Measurements from ENCODE around the gene BAHD1.

Gene BAHD1

DNA sequence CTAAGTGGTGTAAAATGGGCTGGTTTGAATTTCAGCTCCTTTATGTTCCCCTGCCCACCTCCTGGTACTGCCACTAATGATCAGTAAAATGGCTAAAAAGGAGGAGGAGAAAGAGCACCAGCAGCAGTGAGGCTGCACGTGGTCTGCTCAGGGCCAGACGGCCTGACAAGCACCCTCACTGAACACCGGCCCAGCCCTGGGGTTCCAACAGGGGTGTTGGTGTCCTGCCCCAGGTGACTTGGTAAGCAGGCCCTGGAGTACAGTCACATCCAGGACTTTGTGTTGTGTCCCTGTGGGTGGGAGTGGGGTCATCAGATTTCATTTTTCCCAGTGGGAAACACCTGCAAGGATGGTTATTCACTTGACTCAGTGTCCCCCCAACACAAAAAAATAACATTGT, 5.4 kb downstream of the BAHD1 start:
- DNase-seq = no peak

- DNase-seq = no peak
Measured at GRCh38 chr15:40448354-40448753, 7.6 kb downstream of the BAHD1 start.

- DNase-seq = no peak
Measured at GRCh38 chr15:40449275-40449674, 8.5 kb downstream of the BAHD1 start.

GRCh38 chr15:40450047-40450446, 9.3 kb downstream of the BAHD1 start:
- no peak for DNase-seq

- DNase-seq = no peak
Measured at GRCh38 chr15:40451527-40452158, 10.9 kb downstream of the BAHD1 start.

- DNase-seq = no peak
Measured at GRCh38 chr15:40452296-40453090, 11.7 kb downstream of the BAHD1 start.

GRCh38 chr15:40453941-40454340, 13.2 kb downstream of the BAHD1 start:
- DNase-seq = peak; percentile 33

DNA sequence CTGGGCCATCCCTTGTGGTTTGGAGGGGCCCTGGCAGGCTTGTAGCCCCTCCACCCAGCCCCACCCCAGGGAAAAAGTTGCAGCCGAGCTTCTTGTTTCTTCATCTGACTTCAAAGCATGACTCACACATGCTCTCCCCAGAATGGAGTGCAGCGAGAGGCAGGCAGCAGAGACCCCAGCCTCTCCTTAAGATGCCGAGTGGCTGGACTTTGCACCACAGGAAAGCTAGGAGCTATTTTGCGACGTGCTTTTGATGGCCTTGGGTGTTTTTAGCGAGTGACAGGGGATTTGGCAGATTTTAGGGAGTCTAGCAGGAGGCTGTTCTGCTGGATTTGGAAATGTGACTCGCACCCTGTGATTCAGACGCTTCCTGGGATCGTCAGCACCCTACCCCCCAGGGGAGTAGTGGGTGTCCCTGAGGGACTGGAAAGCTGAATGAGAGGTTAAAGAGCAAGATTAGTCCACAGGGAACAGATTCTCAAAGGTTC, 14.2 kb downstream of the BAHD1 start:
- no peak for DNase-seq

DNA sequence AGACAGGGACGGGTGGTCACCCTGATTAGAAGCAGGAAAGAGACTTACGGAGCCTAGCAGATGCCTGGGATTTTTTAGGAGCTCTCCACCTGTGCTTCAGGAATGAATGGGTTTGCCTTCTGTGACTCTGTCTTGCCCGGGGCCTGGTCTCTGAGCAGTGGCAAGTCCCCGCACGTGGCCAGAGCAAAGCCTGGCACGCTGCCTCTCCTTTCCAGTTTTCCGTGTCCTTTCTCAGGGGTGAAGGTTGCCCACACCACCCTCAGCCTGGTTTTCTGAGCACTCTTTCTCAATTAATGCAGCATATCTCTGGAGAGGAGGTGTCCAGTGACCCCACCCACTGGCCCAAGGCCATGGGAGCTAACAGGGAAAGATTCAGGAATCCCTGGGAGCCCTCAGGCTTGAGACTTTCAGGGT, 15.6 kb downstream of the BAHD1 start:
- no peak for DNase-seq

- no peak for DNase-seq
Measured at GRCh38 chr15:40456738-40457137, 16.0 kb downstream of the BAHD1 start.

DNA sequence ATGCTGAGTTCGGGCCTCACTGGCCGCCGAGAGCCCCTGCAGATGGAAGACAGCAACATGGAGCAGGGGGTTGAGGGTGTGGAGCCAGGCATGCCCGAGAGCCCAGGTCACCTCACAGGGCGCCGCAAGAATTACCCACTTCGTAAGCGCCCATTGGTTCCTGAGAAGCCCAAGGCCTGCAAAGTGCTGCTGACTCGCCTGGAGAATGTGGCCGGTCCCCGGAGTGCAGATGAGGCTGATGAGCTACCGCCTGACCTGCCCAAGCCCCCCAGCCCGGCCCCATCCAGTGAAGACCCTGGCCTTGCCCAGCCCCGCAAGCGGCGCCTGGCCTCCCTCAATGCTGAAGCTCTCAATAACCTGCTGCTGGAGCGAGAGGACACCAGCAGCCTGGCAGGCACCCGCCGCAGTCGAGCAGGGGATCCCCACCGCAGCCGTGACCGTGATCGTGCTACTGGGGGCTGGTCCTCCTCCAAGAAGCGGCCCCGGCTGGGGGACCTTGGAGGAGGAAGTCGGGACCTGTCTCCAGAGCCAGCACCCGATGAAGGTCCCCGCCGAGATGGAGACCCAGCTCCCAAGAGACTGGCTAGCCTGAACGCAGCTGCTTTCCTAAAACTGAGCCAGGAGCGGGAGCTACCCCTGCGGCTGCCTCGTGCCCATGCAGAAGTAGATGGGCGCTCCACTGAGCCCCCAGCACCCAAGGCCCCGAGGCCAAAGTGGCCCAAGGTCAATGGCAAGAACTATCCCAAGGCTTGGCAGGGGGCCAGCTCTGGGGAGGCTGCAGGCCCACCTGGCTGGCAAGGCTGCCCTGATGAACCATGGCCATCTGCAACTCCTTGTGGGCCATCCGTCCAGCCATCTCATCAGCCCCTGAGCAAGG, 18.0 kb downstream of the BAHD1 start:
- DNase-seq = no peak

DNA sequence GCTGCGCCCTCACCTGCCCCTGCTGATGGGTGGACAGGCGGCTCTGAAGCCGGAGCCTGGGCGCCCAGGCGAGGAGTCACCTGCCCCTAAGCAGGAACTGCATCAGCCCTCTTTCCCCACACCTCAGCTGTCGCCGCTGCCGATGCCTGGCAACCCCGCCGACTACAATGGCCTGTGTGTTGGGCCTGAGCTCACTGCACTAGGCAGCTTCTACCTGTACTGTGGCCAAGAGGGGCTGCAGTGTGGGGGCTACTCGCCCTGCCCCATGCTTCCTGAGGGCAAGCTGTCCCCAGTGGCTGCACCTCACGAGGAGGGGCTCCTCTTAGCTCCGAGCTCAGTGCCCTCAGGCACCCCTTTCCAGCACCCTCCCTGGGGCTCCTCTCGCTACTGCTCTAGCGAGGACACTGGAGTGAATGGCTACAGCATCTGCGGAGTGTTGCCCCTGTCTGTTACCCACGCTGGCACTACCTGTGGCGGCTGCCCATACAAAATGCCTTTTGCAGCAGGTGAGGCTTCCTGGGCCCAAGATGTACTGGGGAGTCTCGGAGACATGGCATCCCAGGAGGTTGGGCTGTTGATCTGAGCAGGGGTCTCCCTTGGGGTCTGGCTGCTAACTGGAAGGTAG, 18.8 kb downstream of the BAHD1 start:
- no peak for DNase-seq

DNA sequence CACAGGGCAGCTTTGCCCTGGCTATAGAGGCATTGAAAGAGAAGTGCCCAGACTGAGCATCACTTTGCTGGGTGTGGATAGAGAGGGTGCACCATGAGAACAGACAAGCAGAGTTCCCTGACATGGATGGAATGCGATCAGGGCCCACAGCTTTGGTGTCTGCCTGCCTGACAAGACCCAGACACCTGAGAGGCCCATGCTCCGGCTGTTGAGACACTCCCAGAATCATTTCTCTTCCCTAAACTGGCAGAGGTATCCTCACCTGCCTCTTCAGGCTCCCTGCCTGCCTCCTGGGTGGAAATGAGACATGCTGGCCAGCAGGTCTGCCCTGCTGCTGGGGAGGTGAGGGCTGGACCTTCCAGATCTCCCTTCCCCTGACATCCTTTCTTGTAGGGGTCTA, 19.7 kb downstream of the BAHD1 start:
- no peak for DNase-seq

- no peak for DNase-seq
Measured at GRCh38 chr15:40461958-40462357, 21.2 kb downstream of the BAHD1 start.

GRCh38 chr15:40463279-40463678, 22.5 kb downstream of the BAHD1 start:
- no peak for DNase-seq

GRCh38 chr15:40463886-40464545, 23.3 kb downstream of the BAHD1 start:
- DNase-seq = no peak

- no peak for DNase-seq
Measured at GRCh38 chr15:40464595-40465185, 23.9 kb downstream of the BAHD1 start.

DNA sequence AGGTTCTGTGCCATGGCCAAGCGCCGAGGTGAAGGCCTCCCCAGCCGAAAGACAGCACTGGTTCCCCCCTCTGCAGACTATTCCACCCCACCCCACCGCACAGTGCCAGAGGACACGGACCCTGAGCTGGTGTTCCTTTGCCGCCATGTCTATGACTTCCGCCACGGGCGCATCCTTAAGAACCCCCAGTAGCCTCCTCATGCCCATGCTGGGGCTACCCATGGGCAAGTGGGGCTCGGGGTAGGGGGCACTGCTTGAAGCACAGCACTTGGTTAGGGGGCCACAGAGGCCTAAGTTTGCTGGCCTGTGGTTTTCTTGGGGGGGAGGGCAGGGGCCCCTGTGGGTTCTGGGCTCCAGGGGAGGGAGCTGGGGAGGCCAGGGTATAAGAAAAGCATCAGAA, 25.2 kb downstream of the BAHD1 start:
- no peak for DNase-seq

- DNase-seq = no peak
Measured at GRCh38 chr15:40466426-40467260, 25.9 kb downstream of the BAHD1 start.

DNA sequence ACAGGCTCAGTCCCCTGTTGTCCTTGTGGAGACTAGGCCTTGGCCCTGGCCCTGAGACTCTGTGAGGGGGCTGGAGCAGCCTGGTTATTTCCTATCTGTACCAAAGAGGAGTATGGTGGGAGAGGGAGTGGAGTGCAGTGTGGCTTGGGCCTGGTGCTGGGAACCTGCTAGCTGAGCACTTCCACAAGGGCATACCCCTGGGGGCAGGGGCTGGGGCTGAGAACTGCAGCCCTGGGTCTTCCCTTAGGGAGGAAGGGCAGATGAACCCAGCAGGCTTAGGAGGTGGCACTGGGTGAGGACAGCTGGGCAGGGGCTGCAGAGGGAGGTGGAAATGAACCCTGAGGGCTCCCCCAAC, 26.5 kb downstream of the BAHD1 start:
- no peak for DNase-seq

DNA sequence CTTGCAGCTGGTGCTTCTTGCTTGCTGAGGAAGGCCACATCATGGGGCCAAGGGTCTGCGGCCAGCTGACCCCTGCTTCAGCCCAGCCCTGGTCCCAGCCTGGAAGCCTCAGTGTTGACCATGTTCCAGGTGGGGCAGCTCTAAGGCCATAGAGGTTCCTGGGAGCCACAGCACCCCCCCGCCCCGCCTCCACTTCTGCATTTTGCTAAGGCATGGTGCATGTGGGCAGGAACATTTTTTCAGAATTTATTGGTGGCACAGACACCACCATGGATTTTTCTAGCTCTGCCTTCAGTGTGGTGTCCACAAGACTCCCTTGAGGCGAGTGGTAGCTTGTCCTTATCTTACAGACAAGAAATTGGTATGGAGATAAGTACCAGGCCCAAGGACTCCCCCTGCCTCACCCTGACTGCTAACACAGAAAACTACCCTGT, 28.2 kb downstream of the BAHD1 start:
- DNase-seq = no peak
